NCI-H187 treated with DMSO at 0.1 percent for 48 hours (cell line): ENCODE measurements around the gene TNFRSF8.

Experiments used
- DNase-seq: peaks from one replicate; lab custom pipeline; 2025; lab: John Stamatoyannopoulos, UW

Gene TNFRSF8

GRCh38 chr1:12121212-12122003 lies 58.3 kb downstream of the TNFRSF8 start:
- no peak for DNase-seq

- DNase-seq = no peak
Measured at GRCh38 chr1:12123172-12123571, 60.1 kb downstream of the TNFRSF8 start.

DNA sequence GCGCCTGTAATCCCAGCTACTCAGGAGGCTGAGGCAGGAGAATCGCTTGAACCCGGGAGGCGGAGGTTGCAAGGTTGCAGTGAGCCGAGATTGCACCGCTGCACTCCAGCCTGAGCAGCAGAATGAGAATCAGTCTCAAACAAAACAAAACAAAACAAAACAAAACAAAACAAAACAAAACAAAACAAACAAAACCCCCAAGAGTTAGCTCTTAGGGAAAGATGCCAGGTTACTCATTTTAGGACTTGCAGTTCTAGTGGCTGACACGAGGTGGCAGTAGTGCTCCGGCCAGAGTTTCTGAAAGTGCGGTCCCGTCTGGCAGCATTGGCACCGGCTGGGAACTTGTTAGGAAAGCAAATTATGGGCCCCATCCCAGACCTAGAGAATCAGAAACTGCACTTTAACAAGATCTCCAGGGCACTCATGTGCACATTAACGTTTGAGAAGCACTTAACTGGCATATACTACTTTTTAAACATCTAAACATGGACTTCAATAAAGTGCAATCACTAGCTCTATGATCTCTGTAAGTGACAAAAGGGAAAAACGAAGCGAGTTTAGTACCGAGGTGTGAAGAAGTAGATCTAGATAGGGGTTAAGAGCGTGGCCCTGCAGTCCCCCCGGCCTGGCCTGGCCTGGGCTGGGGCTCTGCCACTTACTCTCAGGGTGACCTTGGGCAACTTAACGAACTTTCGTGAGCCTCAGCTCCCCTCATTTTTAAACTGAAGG lies 61.8 kb downstream of the TNFRSF8 start:
- DNase-seq = no peak

GRCh38 chr1:12125422-12126355 lies 62.6 kb downstream of the TNFRSF8 start:
- no peak for DNase-seq

DNA sequence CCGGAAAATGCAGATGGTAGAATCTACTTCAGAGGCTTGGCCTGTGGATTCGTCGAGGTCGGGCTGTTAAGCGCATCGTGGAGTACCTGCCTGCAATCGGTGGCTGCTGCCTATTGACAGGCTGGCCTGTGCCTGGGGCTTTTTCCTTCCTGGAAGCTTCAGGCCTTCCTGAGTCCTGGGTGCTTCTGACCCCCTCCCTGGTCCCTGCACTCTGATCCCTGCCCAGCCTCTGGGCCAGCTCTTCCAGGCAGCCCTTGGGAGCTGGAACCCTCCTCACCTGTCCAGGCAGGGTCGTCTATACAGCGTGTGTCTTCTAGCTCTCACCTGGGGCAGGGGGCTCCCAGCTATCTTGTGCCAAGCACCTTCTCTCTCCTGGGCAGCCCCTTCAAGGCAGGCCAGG lies 63.7 kb downstream of the TNFRSF8 start:
- no peak for DNase-seq

DNA sequence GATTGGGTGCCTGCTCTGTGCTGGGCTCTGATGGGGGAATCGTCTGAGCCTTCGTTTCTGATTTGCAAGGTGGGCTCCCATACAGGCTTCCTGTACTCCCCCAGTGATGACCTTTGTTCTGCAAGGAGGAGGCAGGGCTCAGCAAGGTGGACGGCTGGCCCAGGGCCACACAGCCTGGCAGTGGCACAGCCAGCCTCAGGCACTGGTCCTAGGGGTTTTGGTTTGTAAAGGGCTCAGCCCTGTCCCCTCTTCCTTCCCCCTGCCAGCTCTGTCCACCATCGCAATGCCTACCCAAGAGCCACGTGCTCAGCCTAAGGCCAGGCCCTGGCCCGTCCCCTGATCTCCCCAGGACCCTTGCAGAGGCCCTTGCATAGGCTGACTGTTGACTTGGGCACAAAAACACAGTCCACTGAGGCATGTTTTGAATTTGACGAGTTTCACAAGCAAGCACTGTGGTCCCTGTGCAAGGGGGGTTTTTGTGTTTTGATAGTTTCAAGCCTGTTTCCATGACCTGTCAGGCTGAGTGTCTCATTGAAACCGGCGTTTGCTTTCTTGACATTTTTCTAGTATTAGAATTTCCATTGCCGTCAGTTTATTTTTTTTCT lies 64.2 kb downstream of the TNFRSF8 start:
- DNase-seq = no peak

DNA sequence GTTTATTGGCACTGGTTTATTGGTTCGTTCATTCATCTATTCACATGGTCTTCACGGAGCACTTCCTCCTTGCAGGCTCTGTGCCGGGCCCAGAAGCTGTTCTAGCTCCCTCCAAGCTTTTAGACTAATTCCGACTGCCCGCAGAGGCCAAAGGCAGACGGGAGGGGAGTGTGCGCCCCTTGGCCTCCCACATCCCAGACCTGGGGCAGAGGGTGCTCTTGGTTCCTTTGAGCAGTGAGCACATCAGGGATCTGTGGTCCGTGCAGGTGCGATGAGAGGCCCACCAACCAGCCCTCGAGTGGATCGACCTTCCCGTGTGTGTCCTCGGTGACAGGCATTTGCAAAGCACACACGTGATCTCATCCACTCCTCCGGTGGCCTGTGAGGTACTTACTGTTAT lies 65.0 kb downstream of the TNFRSF8 start:
- no peak for DNase-seq

DNA sequence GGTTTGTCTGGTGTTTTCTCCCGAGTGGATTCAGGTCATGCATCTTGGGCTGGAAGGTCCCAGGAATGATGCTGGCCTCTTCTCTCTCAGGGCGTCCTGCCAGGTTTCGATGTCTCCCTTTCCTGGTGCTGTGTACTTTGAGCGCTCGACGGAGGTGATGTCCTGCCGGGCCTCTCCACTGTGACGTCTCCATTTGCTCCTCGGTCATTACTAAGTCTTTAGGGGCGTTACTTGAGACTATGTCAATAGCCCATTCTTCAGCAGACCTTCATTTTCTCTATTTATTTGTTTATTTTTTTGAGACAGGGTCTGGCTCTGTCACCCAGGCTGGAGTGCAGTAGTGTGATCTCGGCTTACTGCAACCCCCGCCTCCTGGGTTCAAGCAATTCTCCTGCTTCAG lies 66.5 kb downstream of the TNFRSF8 start:
- DNase-seq = no peak

DNA sequence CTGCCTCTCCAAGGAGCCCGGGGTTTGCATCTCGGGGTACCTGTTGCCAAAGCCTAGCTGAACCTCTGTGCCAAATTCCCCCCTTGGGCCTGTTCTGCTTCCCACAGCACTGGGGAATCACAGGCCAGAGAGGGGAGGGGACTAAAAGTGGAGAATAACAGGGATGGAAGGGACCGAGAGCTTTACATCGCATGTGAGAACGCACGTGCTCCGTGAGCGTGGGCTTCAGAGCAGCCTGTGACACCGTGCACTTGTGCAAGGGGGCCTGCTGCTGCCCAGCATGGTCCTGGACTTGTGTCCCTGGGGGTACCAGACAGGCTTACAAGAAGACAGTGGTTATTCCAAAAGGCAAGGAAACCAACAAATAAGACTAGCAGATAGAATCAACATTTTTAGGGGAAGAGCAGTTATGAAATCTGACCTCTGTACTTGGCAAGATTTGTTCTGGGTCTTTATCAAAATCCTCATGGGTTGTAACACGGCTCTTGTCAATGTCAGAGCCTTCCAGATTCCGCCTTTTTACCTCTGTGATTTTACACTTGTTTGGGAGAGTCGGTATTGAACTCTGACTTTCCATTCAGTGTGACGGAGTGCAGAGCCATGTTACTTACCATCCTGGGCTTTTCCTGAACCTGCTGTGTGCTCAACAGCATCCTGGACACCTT lies 67.5 kb downstream of the TNFRSF8 start:
- no peak for DNase-seq

- DNase-seq = no peak
Measured at GRCh38 chr1:12132078-12132477, 69.0 kb downstream of the TNFRSF8 start.

- no peak for DNase-seq
Measured at GRCh38 chr1:12134716-12135115, 71.6 kb downstream of the TNFRSF8 start.

- no peak for DNase-seq
Measured at GRCh38 chr1:12135612-12136011, 72.5 kb downstream of the TNFRSF8 start.

DNA sequence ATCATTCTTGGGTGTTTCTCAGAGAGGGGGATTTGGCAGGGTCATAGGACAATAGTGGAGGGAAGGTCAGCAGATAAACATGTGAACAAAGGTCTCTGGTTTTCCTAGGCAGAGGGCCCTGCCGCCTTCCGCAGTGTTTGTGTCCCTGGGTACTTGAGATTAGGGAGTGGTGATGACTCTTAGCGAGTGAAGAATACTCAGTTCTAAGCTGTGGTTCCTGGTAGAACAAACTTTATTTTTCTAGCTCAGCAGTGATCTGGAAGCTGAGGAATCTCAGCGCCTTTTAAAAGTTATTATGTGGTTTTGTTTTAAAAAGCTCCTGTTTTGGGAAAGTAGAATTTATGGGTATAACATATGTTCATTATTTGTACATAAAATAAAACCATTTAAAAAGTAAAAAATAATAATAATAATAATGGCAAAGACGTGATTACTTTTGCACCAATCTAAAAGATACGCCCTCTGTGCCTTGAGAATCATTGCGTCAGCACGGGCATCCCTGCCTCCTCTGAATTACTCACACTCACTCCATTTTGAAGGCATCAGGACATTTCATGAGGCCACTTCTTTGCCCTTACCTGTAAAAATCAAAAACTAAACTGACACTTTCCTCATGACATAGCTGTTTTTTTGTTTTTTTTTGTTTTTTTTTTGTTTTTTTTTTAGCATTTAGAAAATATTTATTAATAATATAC lies 74.0 kb downstream of the TNFRSF8 start:
- DNase-seq = no peak

DNA sequence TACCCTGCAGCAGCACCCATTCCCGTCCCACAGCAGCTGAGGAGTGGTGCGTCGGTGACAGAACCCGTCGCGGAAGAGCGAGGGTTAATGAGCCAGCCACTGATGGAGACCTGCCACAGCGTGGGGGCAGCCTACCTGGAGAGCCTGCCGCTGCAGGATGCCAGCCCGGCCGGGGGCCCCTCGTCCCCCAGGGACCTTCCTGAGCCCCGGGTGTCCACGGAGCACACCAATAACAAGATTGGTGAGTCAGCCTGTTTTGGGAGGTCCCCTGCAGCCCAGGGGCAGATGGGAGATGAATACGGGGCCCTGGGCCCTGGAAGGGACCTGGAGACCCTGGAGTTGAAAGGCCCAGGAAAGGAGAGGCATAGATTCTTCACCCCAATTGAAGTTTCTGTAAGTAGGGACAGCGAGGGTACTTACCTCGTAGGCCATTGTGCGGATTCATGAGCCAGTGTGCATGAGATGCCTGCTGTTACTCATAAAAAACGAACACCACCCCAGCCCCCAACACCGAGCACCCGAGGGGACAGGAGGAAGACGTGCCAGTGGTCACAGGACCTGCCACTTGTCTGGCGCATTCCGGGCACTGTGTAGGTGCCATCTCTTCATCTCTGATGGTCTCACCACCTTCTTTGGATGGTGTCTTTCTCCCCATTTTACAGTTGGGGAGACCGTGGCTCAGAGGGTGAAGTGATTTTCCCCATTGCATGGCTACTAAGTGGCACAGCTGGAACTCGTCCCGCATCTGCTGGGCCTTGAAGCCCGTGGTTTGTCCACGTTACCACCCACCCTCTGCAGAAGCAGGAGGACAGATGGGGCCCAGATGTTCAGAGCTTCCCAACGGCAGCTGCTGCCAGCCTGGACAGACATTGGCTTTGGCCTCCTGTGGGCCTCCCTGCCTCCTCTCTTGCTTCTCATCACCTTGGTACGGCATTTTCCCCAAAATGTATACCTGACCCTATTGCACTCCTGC lies 75.4 kb downstream of the TNFRSF8 start:
- no peak for DNase-seq

DNA sequence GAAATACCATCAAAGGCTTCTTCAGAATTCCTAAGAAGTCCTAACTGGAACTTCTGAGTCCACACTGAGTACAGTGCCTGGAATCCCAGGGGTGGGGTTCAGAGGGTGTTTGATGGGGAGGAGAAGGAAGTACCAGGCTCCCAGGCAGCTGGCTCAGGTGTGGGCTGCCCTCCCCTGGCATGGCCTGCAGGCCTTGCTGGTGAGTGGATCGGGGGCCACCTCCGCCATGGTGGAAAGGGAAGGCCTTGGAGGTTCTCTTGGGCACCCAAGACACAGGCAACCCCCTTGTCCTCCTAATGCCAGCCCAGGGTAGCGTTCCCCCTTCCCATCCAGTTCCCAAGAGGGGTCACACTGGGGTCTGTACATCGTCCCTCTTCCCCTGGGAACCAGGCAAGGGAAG lies 76.9 kb downstream of the TNFRSF8 start:
- DNase-seq = no peak

DNA sequence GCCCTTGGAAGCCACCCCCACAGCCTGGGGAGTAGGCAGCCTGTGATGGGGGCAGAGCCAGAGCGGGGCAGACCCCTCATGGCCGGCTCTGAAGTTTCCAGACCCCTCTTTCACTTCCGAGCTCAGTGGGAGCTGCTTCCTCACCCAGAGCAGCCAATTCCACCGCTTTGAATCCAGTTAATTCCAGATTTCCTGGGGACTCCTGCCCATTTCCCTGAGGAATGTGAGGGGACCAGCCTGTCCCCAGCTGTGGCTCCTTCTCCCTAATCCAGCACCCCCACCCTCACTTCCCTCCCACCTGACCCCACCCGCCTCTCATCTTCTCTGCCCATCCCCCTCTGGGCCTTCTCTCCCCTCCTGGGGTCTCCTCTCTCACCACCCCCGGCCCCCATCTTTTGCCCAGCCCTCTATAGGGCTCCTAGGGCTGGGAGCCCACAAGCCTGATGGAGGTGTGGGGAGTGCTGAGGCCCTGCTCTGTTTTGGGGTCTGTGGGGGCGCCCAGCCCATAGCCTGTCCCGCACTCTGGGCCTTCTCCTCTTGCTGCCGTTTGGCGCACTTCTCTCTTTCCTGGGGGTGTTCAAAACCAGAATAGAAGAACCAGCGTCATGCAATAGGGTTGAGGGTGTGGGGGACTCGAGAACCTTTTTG lies 77.5 kb downstream of the TNFRSF8 start:
- no peak for DNase-seq

- DNase-seq = no peak
Measured at GRCh38 chr1:12141163-12141850, 78.2 kb downstream of the TNFRSF8 start.

DNA sequence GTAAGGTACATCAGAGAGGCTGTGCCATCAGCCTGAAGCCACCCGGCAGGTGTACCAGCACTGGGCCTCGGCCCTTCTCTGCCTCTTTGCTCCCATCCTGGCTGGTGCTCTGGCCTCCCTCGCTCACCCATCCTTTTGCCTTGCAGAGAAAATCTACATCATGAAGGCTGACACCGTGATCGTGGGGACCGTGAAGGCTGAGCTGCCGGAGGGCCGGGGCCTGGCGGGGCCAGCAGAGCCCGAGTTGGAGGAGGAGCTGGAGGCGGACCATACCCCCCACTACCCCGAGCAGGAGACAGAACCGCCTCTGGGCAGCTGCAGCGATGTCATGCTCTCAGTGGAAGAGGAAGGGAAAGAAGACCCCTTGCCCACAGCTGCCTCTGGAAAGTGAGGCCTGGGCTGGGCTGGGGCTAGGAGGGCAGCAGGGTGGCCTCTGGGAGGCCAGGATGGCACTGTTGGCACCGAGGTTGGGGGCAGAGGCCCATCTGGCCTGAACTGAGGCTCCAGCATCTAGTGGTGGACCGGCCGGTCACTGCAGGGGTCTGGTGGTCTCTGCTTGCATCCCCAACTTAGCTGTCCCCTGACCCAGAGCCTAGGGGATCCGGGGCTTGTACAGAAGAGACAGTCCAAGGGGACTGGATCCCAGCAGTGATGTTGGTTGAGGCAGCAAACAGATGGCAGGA lies 79.2 kb downstream of the TNFRSF8 start:
- DNase-seq = no peak
